Neuronal stem cell (in vitro differentiated cells): Measurements from ENCODE around the gene HES6.
A peak's percentile ranks its signal among the peaks of the same experiment; 100 is the strongest.

Experiments
- DNase-seq: peaks from one replicate; pipeline ENCODE4 v3.0.0-alpha.2; 2013; ENCODE audit warnings: low spot score
- H2AFZ ChIP-seq: one replicate; pipeline ENCODE4 v1.6.1; 2013; ENCODE audit warnings: mild to moderate bottlenecking, low read length, inconsistent platforms
- H2AK5ac ChIP-seq: 2 replicates; pipeline ENCODE4 v1.6.1; 2013; ENCODE audit warnings: low read depth, mild to moderate bottlenecking, inconsistent platforms, low read length, moderate library complexity, mixed read lengths
- H2BK120ac ChIP-seq: 2 replicates; pipeline ENCODE4 v1.6.1; 2013; ENCODE audit warnings: low read depth, mild to moderate bottlenecking, inconsistent platforms, low read length, moderate library complexity, mixed read lengths
- H2BK12ac ChIP-seq: one replicate; pipeline ENCODE4 v1.6.1; 2013; ENCODE audit warnings: low read length, inconsistent platforms
- H2BK15ac ChIP-seq: 2 replicates; pipeline ENCODE4 v1.6.1; 2013; ENCODE audit warnings: mild to moderate bottlenecking, low read length, inconsistent platforms, mixed read lengths
- H2BK5ac ChIP-seq: one replicate; pipeline ENCODE4 v1.6.1; 2013; ENCODE audit warnings: inconsistent platforms, mild to moderate bottlenecking, low read length, moderate library complexity
- H3K14ac ChIP-seq: one replicate; pipeline ENCODE4 v1.6.1; 2013; ENCODE audit warnings: low read length, inconsistent platforms
- H3K18ac ChIP-seq: 2 replicates; pipeline ENCODE4 v1.6.1; 2013; ENCODE audit warnings: low read length, inconsistent platforms
- H3K23ac ChIP-seq: 2 replicates; pipeline ENCODE4 v1.6.1; 2013; ENCODE audit warnings: low read depth, mild to moderate bottlenecking, mixed read lengths, low read length, inconsistent platforms; ENCODE audit not compliant: poor library complexity
- H3K27ac ChIP-seq: replicated peaks from 3 replicates; pipeline ENCODE4 v1.5.1; 2013; ENCODE audit warnings: low read length, inconsistent platforms
- H3K27me3 ChIP-seq, 3 experiments: 2 replicates each; pipeline ENCODE4 v1.6.1; 2013; ENCODE audit warnings: low read length in 3 of 3, mild to moderate bottlenecking in 2 of 3, inconsistent platforms in 1 of 3, low read depth in 1 of 3, mixed read lengths in 1 of 3, moderate library complexity in 1 of 3; ENCODE audit not compliant: control insufficient read depth in 3 of 3, insufficient read depth in 3 of 3
- H3K36me3 ChIP-seq, 2 donors: replicated peaks in 1 of 2; 2 replicates each; pipeline ENCODE4 v1.6.1; 2013; ENCODE audit warnings: low read length in 2 of 2; ENCODE audit not compliant: control insufficient read depth in 2 of 2, insufficient read depth in 2 of 2
- H3K4ac ChIP-seq: 2 replicates; pipeline ENCODE4 v1.6.1; 2013; ENCODE audit warnings: inconsistent platforms, mild to moderate bottlenecking, low read length, moderate library complexity
- H3K4me1 ChIP-seq, 2 donors: 1 replicate in 1 of 2; 2 replicates in 1 of 2; pipeline ENCODE4 v1.6.1; 2013; ENCODE audit warnings: low read length in 2 of 2, low read depth in 1 of 2; ENCODE audit not compliant: control insufficient read depth in 2 of 2, insufficient read depth in 1 of 2
- H3K4me2 ChIP-seq: one replicate; pipeline ENCODE4 v1.6.1; 2013; ENCODE audit warnings: mild to moderate bottlenecking, low read length, inconsistent platforms; ENCODE audit not compliant: insufficient read depth, poor library complexity, severe bottlenecking
- H3K4me3 ChIP-seq, 2 donors: 2 replicates each; pipeline ENCODE4 v1.5.1; 2013; ENCODE audit warnings: low read length in 2 of 2, mild to moderate bottlenecking in 2 of 2, inconsistent platforms in 1 of 2, moderate library complexity in 1 of 2
- H3K79me1 ChIP-seq: one replicate; pipeline ENCODE4 v1.6.1; 2013; ENCODE audit warnings: low read depth, mild to moderate bottlenecking, inconsistent platforms, low read length, moderate library complexity
- H3K9ac ChIP-seq: one replicate; pipeline ENCODE4 v1.6.1; 2013; ENCODE audit warnings: mild to moderate bottlenecking, low read depth, low read length, inconsistent platforms; ENCODE audit not compliant: poor library complexity
- H3K9me3 ChIP-seq, 2 donors: replicated peaks in 1 of 2; 2 replicates each; pipeline versions ENCODE3 to v1.6.1; 2013; ENCODE audit warnings: low read length in 2 of 2, mild to moderate bottlenecking in 2 of 2, inconsistent platforms in 1 of 2, low read depth in 1 of 2, mixed read lengths in 1 of 2, moderate library complexity in 1 of 2; ENCODE audit not compliant: control insufficient read depth in 2 of 2, insufficient read depth in 1 of 2
- H4K8ac ChIP-seq: one replicate; pipeline ENCODE4 v1.6.1; 2013; ENCODE audit warnings: low read depth, mild to moderate bottlenecking, inconsistent platforms, low read length, moderate library complexity
- H4K91ac ChIP-seq: one replicate; pipeline ENCODE4 v1.6.1; 2013; ENCODE audit warnings: low read length, low read depth, mild to moderate bottlenecking, inconsistent platforms; ENCODE audit not compliant: poor library complexity
- WGBS, 2 donors: extraction: QIAGEN DNeasy Blood & Tissue Kit; methylation state at CpG; one replicate each; pipeline ENCODE4 v1.1.7; 2013; ENCODE audit warnings: missing lambda C conversion rate in 2 of 2, mixed read lengths in 1 of 2; ENCODE audit not compliant: insufficient read length in 2 of 2, insufficient replicate concordance in 1 of 2; ENCODE audit errors: extremely low coverage in 2 of 2; 5-methylcytosine and 5-hydroxymethylcytosine counted together

Gene HES6

DNA sequence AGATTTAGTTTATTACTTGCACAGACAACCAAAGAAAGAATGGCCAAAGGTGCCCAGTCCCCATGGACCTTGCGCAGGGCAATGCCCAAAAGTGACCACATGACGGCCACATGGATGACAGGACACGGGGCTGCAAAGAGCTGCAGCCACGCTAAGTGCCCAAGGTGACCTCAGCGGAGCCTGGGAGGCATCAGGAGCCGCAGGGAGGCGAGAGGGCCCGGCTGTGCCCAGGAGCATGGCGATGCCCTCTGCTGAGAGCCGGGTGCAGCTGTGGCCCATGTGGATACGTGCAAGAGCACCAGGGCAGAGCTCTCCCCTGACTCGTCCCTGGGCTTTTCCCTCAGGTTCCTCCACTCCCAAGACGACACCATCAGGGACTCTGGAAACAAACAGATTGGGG, 14.7 kb downstream of the HES6 start:
- Histone ChIP-seq H2BK15ac (no peak overlapping the region), H3K18ac (peak overlapping the region; percentile 63)
- WGBS, 2 donors = no CpG with 5 or more reads among the region's 13 CpGs

DNA sequence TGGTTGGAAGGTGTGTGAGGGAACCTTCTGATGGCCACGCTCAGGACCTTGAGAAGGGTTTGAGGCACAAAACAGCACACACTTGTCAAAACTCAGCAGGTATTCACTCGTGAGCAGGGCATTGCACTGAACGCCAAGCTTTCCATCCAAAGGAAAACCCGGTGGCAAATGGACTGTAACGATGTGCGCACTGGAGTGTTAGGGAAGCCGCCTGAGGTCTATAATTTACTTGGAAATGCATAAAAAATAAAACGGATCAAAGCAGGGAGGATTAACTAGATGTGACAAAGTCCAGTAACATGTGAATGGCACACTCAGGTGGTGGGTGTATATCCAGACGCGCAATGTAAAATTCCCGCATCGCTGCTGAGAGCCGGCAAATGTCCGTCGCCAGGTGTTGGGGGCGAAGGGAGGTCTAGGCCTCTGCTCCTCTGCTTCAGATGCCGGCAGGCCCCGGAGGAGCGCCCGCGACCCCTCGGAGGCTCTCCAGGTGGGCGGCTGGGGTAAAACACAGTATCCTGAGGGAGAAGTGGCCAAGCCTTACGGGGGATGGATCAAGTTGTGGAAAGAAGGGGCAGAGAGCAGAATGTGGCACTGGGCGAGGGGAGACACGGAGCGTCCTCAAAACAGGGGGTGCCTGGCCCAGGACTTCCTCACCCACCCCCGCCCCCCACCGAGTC, 15.3 kb downstream of the HES6 start:
- H2AFZ ChIP-seq = no peak overlapping the region
- H3K4ac ChIP-seq = no peak overlapping the region
- no peak overlapping the region for H2BK12ac ChIP-seq
- H3K36me3 ChIP-seq = peaks cover 0 to 2% of the 10 kb centered on the region in 2 donors
- no peak overlapping the region for H2BK120ac ChIP-seq
- no peak overlapping the region for H4K8ac ChIP-seq
- H3K79me1 ChIP-seq = no peaks in the 10 kb centered on the region
- H3K18ac ChIP-seq = no peak overlapping the region
- no peak overlapping the region for H4K91ac ChIP-seq
- no peak overlapping the region for H2BK15ac ChIP-seq
- no peak for DNase-seq
- peak overlapping the region; percentile 40 for H3K23ac ChIP-seq
- no peak overlapping the region for H2AK5ac ChIP-seq
- peaks cover 0 to 32% (median 5%) of the 10 kb centered on the region in 3 experiments for H3K27me3 ChIP-seq
- no peak overlapping the region for H2BK5ac ChIP-seq
- H3K9ac ChIP-seq = no peak overlapping the region
- no peak overlapping the region for H3K4me2 ChIP-seq
- H3K4me1 ChIP-seq = no peaks in the 10 kb centered on the region
- H3K14ac ChIP-seq = no peak overlapping the region
- no peak overlapping the region for H3K4me3 ChIP-seq
- no CpG with 5 or more reads among the region's 29 CpGs for WGBS, 2 donors
- no peak overlapping the region for H3K27ac ChIP-seq
- peaks cover 0 to 4% of the 10 kb centered on the region in 2 donors for H3K9me3 ChIP-seq

More for the DNA sequence above, 14.7 kb downstream of the HES6 start:
- peak overlapping the region; percentile 33 for H3K14ac ChIP-seq
- peaks cover 0 to 2% of the 10 kb centered on the region in 2 donors for H3K36me3 ChIP-seq
- DNase-seq = no peak
- peak overlapping the region; percentile 12 for H4K91ac ChIP-seq
- H2AK5ac ChIP-seq = peak overlapping the region; percentile 96
- H3K9ac ChIP-seq = peak overlapping the region; percentile 57
- H3K4me2 ChIP-seq = no peak overlapping the region
- H3K9me3 ChIP-seq = peaks cover 0 to 4% of the 10 kb centered on the region in 2 donors
- no peak overlapping the region for H4K8ac ChIP-seq
- H3K27ac ChIP-seq = no peak overlapping the region
- H3K4me3 ChIP-seq = no peak overlapping the region
- H2BK12ac ChIP-seq = no peak overlapping the region
- H2AFZ ChIP-seq = peak overlapping the region; percentile 12
- H3K27me3 ChIP-seq = peaks cover 0 to 37% (median 8%) of the 10 kb centered on the region in 3 experiments
- no peak overlapping the region for H2BK120ac ChIP-seq
- H2BK5ac ChIP-seq = peak overlapping the region; percentile 20
- peak overlapping the region; percentile 71 for H3K23ac ChIP-seq
- H3K4ac ChIP-seq = peak overlapping the region; percentile 19
- no peaks in the 10 kb centered on the region for H3K79me1 ChIP-seq
- H3K4me1 ChIP-seq = no peaks in the 10 kb centered on the region

DNA sequence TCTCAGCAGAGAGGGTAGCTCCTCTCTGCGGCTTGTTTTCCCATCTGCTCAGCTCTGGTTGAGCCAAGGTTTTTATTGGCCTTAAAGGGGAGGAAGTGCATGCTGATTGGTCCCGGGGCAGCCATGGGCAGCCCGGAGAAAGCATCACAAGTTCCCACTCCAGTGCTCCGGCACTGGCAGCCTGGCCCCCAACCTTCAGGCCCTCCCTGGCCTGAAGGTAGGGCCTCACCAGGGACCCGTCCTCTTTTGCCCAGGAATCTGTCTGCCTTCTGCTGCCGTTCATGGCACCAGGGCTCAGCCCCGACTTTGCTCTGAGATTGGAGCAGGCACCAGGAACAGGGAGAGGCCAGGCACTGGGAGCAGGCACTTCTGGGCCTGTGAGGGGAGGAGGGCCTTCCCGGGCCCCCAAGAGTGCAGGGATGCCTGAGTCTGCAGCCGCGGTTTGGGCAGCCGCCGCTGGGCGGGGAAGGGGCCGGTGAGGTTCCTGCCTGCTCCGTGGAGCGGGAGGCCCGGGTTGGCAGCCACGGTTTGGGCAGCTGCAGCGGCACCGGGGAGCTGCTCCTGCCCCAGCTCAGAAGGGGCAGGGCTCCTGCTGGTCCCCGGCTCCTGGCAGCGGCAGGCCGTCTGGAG, 18.8 kb downstream of the HES6 start:
- H2AFZ ChIP-seq = peak overlapping the region; percentile 38
- peaks cover 2 to 4% of the 10 kb centered on the region in 2 donors for H3K9me3 ChIP-seq
- no peak overlapping the region for H3K4me3 ChIP-seq
- H2BK120ac ChIP-seq = no peak overlapping the region
- H3K79me1 ChIP-seq = no peaks in the 10 kb centered on the region
- H2BK12ac ChIP-seq = no peak overlapping the region
- H3K9ac ChIP-seq = no peak overlapping the region
- H3K14ac ChIP-seq = no peak overlapping the region
- H4K8ac ChIP-seq = no peak overlapping the region
- H3K4me2 ChIP-seq = no peak overlapping the region
- H3K27ac ChIP-seq = no peak overlapping the region
- H2BK5ac ChIP-seq = peak overlapping the region; percentile 75
- peaks cover 0 to 17% (median 0%) of the 10 kb centered on the region in 3 experiments for H3K27me3 ChIP-seq
- H3K36me3 ChIP-seq = peaks cover 0 to 2% of the 10 kb centered on the region in 2 donors
- peaks cover 5 to 13% of the 10 kb centered on the region in 2 donors for H3K4me1 ChIP-seq
- H3K18ac ChIP-seq = no peak overlapping the region
- no peak overlapping the region for H3K23ac ChIP-seq
- no peak overlapping the region for H2AK5ac ChIP-seq
- H2BK15ac ChIP-seq = peak overlapping the region; percentile 78
- no peak overlapping the region for H3K4ac ChIP-seq
- WGBS, 2 donors = no CpG with 5 or more reads among the region's 23 CpGs
- DNase-seq = no peak
- no peak overlapping the region for H4K91ac ChIP-seq

DNA sequence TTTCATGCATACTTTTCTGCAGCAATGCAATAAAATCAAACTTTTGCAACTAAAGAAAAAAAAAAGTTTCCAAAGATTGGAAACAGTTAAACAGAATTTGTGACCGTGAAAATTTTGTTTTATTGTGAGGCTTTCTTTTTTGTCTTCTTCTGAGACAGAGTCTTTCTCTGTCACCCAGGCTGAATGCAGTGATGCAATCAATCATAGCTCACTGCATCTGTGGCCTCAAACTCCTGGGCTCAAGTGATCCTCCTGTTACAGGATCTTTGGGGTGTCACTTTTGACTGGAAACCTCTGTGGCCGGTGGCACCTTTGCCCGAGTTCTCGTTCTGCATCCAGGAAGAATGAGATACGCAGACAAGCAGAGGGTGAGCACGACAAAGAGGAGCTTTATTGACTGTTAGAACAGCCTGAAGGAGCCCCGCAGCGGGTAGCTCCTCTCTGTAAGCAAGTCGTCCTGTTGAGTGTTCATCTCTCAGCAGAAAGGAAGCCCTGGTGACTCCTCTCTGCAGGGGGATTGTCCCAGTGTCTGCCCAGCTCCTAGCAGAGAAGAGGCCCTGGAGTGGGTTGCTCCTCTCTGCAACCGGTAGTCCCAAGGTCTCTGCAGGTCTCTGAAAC, 19.5 kb downstream of the HES6 start:
- DNase-seq = no peak
- H3K9me3 ChIP-seq = peaks cover 2 to 8% of the 10 kb centered on the region in 2 donors
- no peak overlapping the region for H3K4me3 ChIP-seq
- no peak overlapping the region for H3K18ac ChIP-seq
- peaks cover 5 to 14% of the 10 kb centered on the region in 2 donors for H3K4me1 ChIP-seq
- H3K27ac ChIP-seq = no peak overlapping the region
- no peak overlapping the region for H3K4ac ChIP-seq
- H3K23ac ChIP-seq = no peak overlapping the region
- no peak overlapping the region for H4K91ac ChIP-seq
- H2BK120ac ChIP-seq = no peak overlapping the region
- no peak overlapping the region for H3K14ac ChIP-seq
- H3K9ac ChIP-seq = no peak overlapping the region
- no peak overlapping the region for H2BK5ac ChIP-seq
- H3K36me3 ChIP-seq = peaks cover 0 to 2% of the 10 kb centered on the region in 2 donors
- no peak overlapping the region for H2AK5ac ChIP-seq
- H3K4me2 ChIP-seq = no peak overlapping the region
- H2AFZ ChIP-seq = peak overlapping the region; percentile 38
- no peak overlapping the region for H4K8ac ChIP-seq
- WGBS, 2 donors = no CpG with 5 or more reads among the region's 10 CpGs
- H3K79me1 ChIP-seq = no peaks in the 10 kb centered on the region
- peaks cover 0 to 10% (median 0%) of the 10 kb centered on the region in 3 experiments for H3K27me3 ChIP-seq
- no peak overlapping the region for H2BK15ac ChIP-seq
- no peak overlapping the region for H2BK12ac ChIP-seq
